Measurements from ENCODE around the gene PTPRA. TPM values are rescaled to one million over a fixed set of nuclear protein-coding genes. Genes with fewer than 3 reads are reported as not detected.

Gene PTPRA
- polyA plus RNA-seq, 1 donor (not counting 4 experiments of a cell fraction or from before 2014, with no cell fraction given) = 53.3 TPM

- peaks cover 2% of the 10 kb centered on the region for H3K9me1 ChIP-seq (ENCODE audit: control insufficient read depth, extremely low read depth, insufficient read depth, low read length)
- no peaks in the 10 kb centered on the region for H3K27me3 ChIP-seq (ENCODE audit: control insufficient read depth, extremely low read depth, insufficient read depth, low read length)
- dilution Hi-C loops (cut with MboI; ENCODE audit: extremely low pct_ligation_motif_present, low sequenced_read_pairs) = no loop called here
- peaks cover 6% of the 10 kb centered on the region for H3K4me1 ChIP-seq (ENCODE audit: control insufficient read depth, extremely low read depth, insufficient read depth, low read length)
- H4K20me1 ChIP-seq (ENCODE audit: control insufficient read depth, extremely low read depth, insufficient read depth, low read length) = no peaks in the 10 kb centered on the region
- no peaks in the 10 kb centered on the region for H3K9me3 ChIP-seq (ENCODE audit: control insufficient read depth, low read depth, low read length)
- DNase-seq (ENCODE audit: low read depth, low spot score) (no peak), FAIRE-seq (no peak)
- peak within 1 kb of the TSS; percentile 81 for H3K9ac ChIP-seq (ENCODE audit: control insufficient read depth, extremely low read depth, insufficient read depth, low read length)
- peak within 1 kb of the TSS; percentile 87 for H3K4me2 ChIP-seq (ENCODE audit: control insufficient read depth, extremely low read depth, insufficient read depth, low read depth, low read length)
- H3K79me2 ChIP-seq (ENCODE audit: control insufficient read depth, insufficient read depth, low read length) = no peaks in the 10 kb centered on the region
- TF ChIP-seq EZH2 (IDR thresholded peaks at IDR 0.05; ENCODE audit: low read length) = no peak
- TF ChIP-seq CTCF (optimal IDR thresholded peaks at IDR 0.05 in 1 of 3, IDR thresholded peaks at IDR 0.05 in 1 of 3, conservative IDR thresholded peaks at IDR 0.05 in 1 of 3; ENCODE audit: extremely low read depth in 1 of 3, insufficient read depth in 2 of 3, low read length in 3 of 3) = no peak
- peak within 1 kb of the TSS; percentile 97 for H2AFZ ChIP-seq (ENCODE audit: control insufficient read depth, low read length)
- no peaks in the 10 kb centered on the region for H3K36me3 ChIP-seq (ENCODE audit: control insufficient read depth in 2 of 2, extremely low read depth in 1 of 2, insufficient read depth in 2 of 2, low read length in 2 of 2)
- H3K4me3 ChIP-seq (ENCODE audit: control insufficient read depth in 2 of 3, extremely low read depth in 1 of 3, insufficient read depth in 2 of 3, low read depth in 1 of 3, low read length in 3 of 3) = peak within 1 kb of the TSS; percentile 74 to 85 (median 75)
- peak within 1 kb of the TSS; percentile 78 for H3K27ac ChIP-seq (ENCODE audit: control insufficient read depth, insufficient read depth, low read length)
These were observed 32.9 kb upstream of the PTPRA start, which contains the start of the genes PCED1A and VPS16 for GRCh38 chr20:2840138-2840966. Gene PCED1A, minus strand, starts transcription at chr20:2840655. Its CDS starts 743 bp downstream, at chr20:2839912. Gene VPS16, plus strand, starts transcription at chr20:2840745. Its CDS starts 30 bp downstream, at chr20:2840775.

GRCh38 chr20:2840967-2841531 lies 32.2 kb upstream of the PTPRA start:
- no peak for FAIRE-seq
- H3K36me3 ChIP-seq (ENCODE audit: control insufficient read depth in 2 of 2, extremely low read depth in 1 of 2, insufficient read depth in 2 of 2, low read length in 2 of 2) = no peaks in the 10 kb centered on the region
- peak overlapping the region; percentile 81 for H3K9ac ChIP-seq (ENCODE audit: control insufficient read depth, extremely low read depth, insufficient read depth, low read length)
- H3K4me2 ChIP-seq (ENCODE audit: control insufficient read depth, extremely low read depth, insufficient read depth, low read depth, low read length) = peak overlapping the region; percentile 87
- H3K27ac ChIP-seq (ENCODE audit: control insufficient read depth, insufficient read depth, low read length) = peak overlapping the region; percentile 17
- H4K20me1 ChIP-seq (ENCODE audit: control insufficient read depth, extremely low read depth, insufficient read depth, low read length) = no peaks in the 10 kb centered on the region
- dilution Hi-C loops (cut with MboI; ENCODE audit: extremely low pct_ligation_motif_present, low sequenced_read_pairs) = no loop called here
- no peak for TF ChIP-seq EZH2 (IDR thresholded peaks at IDR 0.05; ENCODE audit: low read length)
- TF ChIP-seq CTCF (optimal IDR thresholded peaks at IDR 0.05 in 1 of 3, IDR thresholded peaks at IDR 0.05 in 1 of 3, conservative IDR thresholded peaks at IDR 0.05 in 1 of 3; ENCODE audit: extremely low read depth in 1 of 3, insufficient read depth in 2 of 3, low read length in 3 of 3) = no peak
- H2AFZ ChIP-seq (ENCODE audit: control insufficient read depth, low read length) = peak overlapping the region; percentile 97
- H3K27me3 ChIP-seq (ENCODE audit: control insufficient read depth, extremely low read depth, insufficient read depth, low read length) = no peaks in the 10 kb centered on the region
- H3K4me3 ChIP-seq (ENCODE audit: control insufficient read depth in 2 of 3, extremely low read depth in 1 of 3, insufficient read depth in 2 of 3, low read depth in 1 of 3, low read length in 3 of 3) = peak overlapping the region; percentile 74 to 85 (median 75)
- peaks cover 6% of the 10 kb centered on the region for H3K4me1 ChIP-seq (ENCODE audit: control insufficient read depth, extremely low read depth, insufficient read depth, low read length)
- no peaks in the 10 kb centered on the region for H3K9me3 ChIP-seq (ENCODE audit: control insufficient read depth, low read depth, low read length)
- H3K9me1 ChIP-seq (ENCODE audit: control insufficient read depth, extremely low read depth, insufficient read depth, low read length) = peaks cover 2% of the 10 kb centered on the region
- no peaks in the 10 kb centered on the region for H3K79me2 ChIP-seq (ENCODE audit: control insufficient read depth, insufficient read depth, low read length)
- DNase-seq (ENCODE audit: low read depth, low spot score) = no peak

All from keratinocyte (primary cell).